Fibroblast of pulmonary artery (primary cell): ENCODE measurements around the gene GTF2I.
"Not testable (repeated sequence)": the region's sequence is repeated elsewhere in the genome, so short reads cannot be mapped to it uniquely, and the experiment has no call there.

ENCODE experiments used
- DNase-seq: peaks from one replicate; pipeline ENCODE4 v3.0.0-alpha.2; 2010; ENCODE audit warnings: low read depth
- H3K4me3 ChIP-seq: replicated peaks from 2 replicates; pipeline ENCODE4 v1.5.1; 2011; ENCODE audit warnings: low read depth, mild to moderate bottlenecking, control low read depth, low read length, moderate library complexity
- TF ChIP-seq, protein P1 (sequence below): IDR thresholded peaks from 2 replicates; pipeline ENCODE4 v1.5.1; 2011; ENCODE audit warnings: mild to moderate bottlenecking, control low read depth, low read length, inconsistent platforms; ENCODE audit errors: missing control alignments

Gene GTF2I

DNA sequence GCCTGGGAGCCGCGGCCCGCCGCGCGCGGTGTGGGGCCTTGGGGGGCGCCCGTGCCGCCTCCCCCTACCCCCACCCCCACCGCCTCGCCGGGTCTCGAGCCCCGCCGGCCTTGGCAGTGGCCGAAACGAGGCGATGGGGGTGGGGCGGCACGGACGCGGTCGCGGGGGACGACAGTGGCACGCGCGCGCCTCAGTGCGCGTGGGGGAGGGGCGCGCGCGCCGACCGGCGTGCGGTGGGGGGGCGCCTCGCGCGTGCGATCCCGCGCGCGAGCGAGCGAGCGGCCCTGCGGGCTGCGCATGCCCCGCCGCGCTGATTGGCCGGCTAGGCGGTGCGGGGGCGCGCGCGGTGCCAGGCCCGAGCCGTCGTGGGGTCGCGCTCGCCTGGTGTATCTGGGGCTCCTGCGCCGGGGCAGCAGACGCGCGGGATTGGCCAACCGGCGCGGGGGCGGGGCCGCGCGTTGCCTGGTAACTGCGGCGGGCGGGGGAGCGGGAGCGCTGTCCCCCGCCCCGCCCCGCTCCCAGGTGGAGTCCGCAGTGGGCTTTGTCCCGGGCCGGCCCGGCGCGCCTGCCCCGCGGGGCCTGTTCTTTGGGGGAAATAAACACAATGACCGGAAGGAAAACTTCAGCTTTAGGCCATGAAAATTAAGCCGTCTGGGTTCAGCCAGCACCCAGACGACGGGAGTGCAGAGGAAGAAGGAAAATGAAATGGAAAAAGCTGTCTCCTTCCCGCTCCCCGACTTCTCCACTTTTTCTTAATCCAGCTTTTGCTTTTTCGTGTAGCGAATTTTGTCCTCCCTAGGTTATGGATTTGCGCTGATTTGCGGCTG lies 873 bp downstream of the GTF2I start:
- peak overlapping the region; percentile 70 for H3K4me3 ChIP-seq
- peak; percentile 95 for DNase-seq

DNA sequence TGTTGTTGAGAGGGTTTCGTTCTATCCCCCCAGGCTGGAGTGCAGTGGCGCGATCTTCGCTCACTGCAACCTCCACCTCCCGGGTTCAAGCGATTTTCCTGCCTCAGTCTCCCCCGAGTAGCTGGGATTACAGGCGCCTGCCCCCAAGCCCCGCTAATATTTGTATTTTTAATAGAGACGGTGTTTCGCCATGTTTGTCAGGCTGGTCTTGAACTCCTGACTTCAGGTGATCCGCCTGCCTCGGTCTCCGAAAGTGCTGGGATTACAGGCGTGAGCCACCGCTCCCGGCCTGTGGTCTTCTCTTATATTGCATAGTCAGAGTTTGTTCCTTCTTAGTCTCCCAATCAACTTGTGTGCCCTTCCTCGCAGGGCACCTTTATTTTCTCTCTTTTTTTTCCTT lies 2.7 kb downstream of the GTF2I start:
- peak overlapping the region; percentile 39 for H3K4me3 ChIP-seq
- DNase-seq, result not testable (repeated sequence)

More for the DNA sequence above, 873 bp downstream of the GTF2I start:
- TF ChIP-seq, protein P1, sequence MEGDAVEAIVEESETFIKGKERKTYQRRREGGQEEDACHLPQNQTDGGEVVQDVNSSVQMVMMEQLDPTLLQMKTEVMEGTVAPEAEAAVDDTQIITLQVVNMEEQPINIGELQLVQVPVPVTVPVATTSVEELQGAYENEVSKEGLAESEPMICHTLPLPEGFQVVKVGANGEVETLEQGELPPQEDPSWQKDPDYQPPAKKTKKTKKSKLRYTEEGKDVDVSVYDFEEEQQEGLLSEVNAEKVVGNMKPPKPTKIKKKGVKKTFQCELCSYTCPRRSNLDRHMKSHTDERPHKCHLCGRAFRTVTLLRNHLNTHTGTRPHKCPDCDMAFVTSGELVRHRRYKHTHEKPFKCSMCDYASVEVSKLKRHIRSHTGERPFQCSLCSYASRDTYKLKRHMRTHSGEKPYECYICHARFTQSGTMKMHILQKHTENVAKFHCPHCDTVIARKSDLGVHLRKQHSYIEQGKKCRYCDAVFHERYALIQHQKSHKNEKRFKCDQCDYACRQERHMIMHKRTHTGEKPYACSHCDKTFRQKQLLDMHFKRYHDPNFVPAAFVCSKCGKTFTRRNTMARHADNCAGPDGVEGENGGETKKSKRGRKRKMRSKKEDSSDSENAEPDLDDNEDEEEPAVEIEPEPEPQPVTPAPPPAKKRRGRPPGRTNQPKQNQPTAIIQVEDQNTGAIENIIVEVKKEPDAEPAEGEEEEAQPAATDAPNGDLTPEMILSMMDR, result no peak

DNA sequence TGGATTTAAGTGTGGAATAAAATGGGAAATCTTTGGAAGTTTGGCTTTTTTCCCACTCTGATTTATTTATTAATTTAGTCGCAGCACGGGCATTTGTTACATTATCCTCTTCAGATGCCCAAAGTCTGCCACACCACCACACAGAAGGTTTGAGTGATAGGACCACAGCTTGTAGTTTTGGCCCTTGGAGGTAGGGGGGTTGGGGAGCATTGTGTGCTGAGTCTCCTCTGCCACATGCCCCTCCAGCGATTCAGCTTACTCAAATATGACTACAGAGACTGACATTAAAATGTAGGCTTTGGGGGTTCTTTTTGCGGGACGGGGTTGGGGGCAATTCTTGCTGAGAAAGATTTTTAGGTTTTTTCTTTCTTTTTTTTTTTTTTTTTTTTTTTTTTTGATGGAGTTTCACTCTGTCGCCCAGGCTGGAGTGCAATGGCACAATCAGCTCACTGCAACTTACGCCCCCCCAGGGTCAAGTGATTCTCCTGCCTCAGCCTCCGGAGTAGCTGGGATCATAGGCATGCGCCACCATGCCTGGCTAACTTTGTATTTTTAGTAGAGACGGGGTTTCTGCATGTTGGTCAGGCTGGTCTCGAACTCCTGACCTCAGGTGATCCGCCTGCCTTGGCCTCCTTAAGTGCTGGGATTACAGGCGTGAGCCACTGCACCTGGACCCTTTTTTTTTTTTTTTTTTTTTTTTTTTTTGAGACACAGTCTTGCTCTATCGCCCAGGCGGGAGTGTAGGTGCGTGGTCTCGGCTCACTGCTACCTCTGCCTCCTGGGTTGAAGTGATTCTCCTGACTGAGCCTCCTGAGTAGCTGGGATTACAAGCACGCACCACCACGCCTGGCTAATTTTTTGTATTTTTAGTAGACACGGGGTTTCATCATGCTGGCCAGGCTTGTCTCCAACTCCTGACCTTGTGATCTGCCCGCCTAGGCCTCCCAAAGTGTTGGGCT lies 4.6 kb downstream of the GTF2I start:
- not testable (repeated sequence) for DNase-seq, H3K4me3 ChIP-seq

DNA sequence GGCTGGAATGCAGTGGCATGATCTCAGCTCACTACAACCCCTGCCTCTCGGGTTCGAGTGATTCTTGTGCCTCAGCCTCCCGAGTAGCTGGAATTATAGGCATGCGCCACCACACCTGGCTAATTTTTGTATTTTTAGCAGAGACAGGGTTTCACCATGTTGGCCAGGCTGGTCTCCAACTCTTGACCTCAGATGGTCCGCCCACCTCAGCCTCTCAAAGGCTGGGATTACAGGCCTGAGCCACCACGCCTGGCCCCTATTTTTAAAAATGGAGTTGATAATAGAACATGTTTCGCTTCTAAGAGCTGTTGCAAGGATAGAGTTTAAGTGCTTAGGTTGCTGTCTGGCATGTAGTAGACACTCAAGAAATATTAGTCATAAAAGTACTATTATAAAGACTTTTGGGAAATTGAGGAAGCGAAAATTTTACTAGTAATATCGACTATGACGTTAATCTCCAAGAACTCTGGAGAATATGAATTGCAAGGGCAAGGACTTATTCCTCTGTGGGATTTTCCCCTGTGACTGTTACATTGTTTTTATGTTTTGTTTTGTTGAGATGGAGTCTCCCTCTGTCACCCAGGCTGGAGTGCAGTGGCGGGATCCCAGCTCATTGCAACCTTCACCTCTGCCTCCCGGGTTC lies 7.9 kb downstream of the GTF2I start:
- no peak overlapping the region for H3K4me3 ChIP-seq
- DNase-seq, result no peak
- TF ChIP-seq, protein P1, result no peak

DNA sequence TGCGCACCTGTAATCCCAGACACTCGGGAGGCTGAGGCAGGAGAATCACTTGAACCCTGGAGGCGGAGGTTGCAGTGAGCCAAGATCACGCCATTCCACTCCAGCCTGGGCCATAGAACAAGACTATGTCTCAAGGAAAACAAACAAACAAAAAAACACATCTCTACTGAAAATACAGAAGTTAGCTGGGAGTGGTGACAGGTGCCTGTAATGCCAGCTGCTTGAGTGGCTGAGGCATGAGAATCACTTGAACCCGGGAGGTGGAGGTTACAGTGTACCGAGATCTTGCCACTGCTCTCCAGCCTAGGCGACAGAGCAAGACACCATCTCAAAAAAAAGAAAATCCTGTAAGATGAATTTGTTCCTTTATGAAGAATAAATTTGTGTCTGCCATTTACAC lies 9.5 kb downstream of the GTF2I start:
- not testable (repeated sequence) for H3K4me3 ChIP-seq, DNase-seq

DNA sequence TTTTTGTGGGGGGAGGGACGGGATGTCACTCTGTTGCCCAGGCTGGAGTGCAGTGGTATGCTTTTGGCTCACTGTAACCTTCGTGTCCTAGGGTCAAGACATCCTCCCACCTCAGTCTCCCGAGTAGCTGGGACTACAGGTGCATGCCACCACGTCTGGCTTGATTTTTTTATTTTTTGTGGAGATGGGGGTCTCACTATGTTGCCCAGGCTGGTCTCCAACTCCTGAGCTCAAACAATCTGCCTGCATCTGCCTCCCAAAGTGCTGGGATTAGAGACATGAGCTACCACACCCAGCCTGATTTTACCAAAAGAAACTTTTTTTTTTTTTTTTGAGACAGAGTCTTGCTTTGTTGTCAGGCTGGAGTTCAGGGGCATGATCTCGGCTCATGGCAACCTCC lies 10.0 kb downstream of the GTF2I start:
- not testable (repeated sequence) for DNase-seq, H3K4me3 ChIP-seq

DNA sequence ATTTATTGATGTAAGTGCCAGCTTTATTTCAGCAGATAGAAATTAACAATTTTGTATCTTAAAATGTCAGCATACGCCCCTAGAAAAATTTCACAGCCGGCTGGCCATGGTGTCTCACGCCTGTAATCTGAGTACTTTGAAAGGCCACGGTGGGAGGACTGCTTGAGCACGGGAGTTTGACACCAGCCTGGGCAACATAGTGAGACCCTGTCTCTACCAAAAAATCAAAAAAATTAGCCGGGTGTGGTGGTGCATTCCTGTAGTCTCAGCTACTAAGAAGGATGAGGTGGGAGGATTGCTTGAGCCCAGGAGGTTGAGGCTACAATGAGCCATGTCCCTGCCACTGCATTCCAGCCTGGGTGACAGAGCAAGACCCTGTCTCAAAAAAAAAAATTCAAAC lies 14.1 kb downstream of the GTF2I start:
- TF ChIP-seq, protein P1, result no peak
- no peak for DNase-seq
- H3K4me3 ChIP-seq, result no peak overlapping the region

DNA sequence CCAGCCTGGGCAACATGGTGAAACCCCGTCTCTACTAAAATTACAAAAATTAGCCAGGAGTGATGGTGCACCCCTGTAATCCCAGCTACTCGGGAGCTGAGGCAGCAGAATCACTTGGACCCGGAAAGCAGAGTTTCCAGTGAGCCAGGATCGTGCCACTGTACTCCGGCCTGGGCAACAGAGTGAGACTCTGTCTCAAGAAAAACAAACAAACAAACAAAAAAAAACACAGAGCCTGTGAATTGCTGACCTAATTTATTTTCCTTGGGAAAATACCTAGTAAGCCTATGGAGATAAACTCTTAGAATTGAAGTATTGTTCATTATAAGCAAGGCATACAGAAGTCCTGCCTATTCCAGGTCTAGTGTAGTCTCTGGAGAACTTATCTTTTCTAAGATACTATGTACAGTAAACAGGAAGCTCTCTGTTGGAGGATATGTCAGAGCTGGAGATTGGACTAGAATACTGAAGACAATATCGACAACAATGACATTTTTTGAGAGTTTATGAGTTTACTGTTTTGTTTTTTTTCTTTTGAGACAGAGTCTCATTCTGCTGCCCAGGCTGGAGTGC lies 14.9 kb downstream of the GTF2I start:
- H3K4me3 ChIP-seq, result no peak overlapping the region
- TF ChIP-seq, protein P1, result no peak
- peak; percentile 56 for DNase-seq
